ENCODE data around the gene MED28.

Gene MED28

GRCh38 chr4:17618926-17619325 lies 4.5 kb downstream of the MED28 start:
- H2BK120ac ChIP-seq (ENCODE audit: low read depth, low read length), result no peak overlapping the region
- H3K4me1 ChIP-seq (ENCODE audit: control insufficient read depth, insufficient read depth, low read depth, low read length), result peaks cover 17% of the 10 kb centered on the region
- peak overlapping the region in 1 of 2 experiments; percentile 36 for H3K4me3 ChIP-seq (ENCODE audit: insufficient read depth in 1 of 2, low read depth in 1 of 2, low read length in 2 of 2)
- H3K14ac ChIP-seq (ENCODE audit: low read length in 2 of 2), result no peak overlapping the region
- no peaks in the 10 kb centered on the region for H3K9me3 ChIP-seq (ENCODE audit: control insufficient read depth, low read length)
- H3K36me3 ChIP-seq (ENCODE audit: control insufficient read depth in 1 of 2, insufficient read depth in 2 of 2, low read depth in 1 of 2, low read length in 2 of 2), result peaks cover 33 to 70% of the 10 kb centered on the region in 2 experiments
- no peak overlapping the region for H3K4ac ChIP-seq (ENCODE audit: low read depth in 1 of 2, low read length in 2 of 2)
- WGBS, result 0% methylated on average over 1 of the region's 1 CpG
- no peak overlapping the region for H4K8ac ChIP-seq (ENCODE audit: low read length)
- H3K4me2 ChIP-seq (ENCODE audit: low read length, poor library complexity, severe bottlenecking), result no peak overlapping the region
- no peak overlapping the region for H2BK15ac ChIP-seq (ENCODE audit: low read depth, poor library complexity, severe bottlenecking)
- H3K9ac ChIP-seq (ENCODE audit: low read length), result peak overlapping the region; percentile 71
- DNase-seq, result no peak
- no peak overlapping the region for H3K18ac ChIP-seq (ENCODE audit: low read depth in 1 of 2, low read length in 2 of 2)
- H3K23ac ChIP-seq (ENCODE audit: low read length in 2 of 2), result no peak overlapping the region
- H2BK12ac ChIP-seq (ENCODE audit: low read length in 2 of 2), result no peak overlapping the region
- no peak overlapping the region for H3K27ac ChIP-seq (ENCODE audit: low read length, poor library complexity, severe bottlenecking)
- no peak overlapping the region for H2BK5ac ChIP-seq (ENCODE audit: low read depth, low read length, poor library complexity, severe bottlenecking)
- H2AFZ ChIP-seq (ENCODE audit: low read depth, low read length), result no peak overlapping the region
- no peak overlapping the region for H4K91ac ChIP-seq (ENCODE audit: low read length)
- no peak overlapping the region for H2AK5ac ChIP-seq (ENCODE audit: low read length, severe bottlenecking)
- H3K27me3 ChIP-seq (ENCODE audit: control insufficient read depth in 1 of 2, insufficient read depth in 1 of 2, low read length in 2 of 2), result no peaks in the 10 kb centered on the region
- H3K79me1 ChIP-seq (replicated peaks; ENCODE audit: low read length, poor library complexity, severe bottlenecking), result peaks cover 13% of the 10 kb centered on the region

- H3K18ac ChIP-seq (ENCODE audit: low read depth in 1 of 2, low read length in 2 of 2), result no peak overlapping the region
- H2BK5ac ChIP-seq (ENCODE audit: low read depth, low read length, poor library complexity, severe bottlenecking), result no peak overlapping the region
- H4K8ac ChIP-seq (ENCODE audit: low read length), result no peak overlapping the region
- no peak overlapping the region for H2AFZ ChIP-seq (ENCODE audit: low read depth, low read length)
- peaks cover 15% of the 10 kb centered on the region for H3K79me1 ChIP-seq (replicated peaks; ENCODE audit: low read length, poor library complexity, severe bottlenecking)
- H2AK5ac ChIP-seq (ENCODE audit: low read length, severe bottlenecking), result no peak overlapping the region
- H3K23ac ChIP-seq (ENCODE audit: low read length in 2 of 2), result peak overlapping the region in 1 of 2 experiments; percentile 93
- no peak overlapping the region for H2BK12ac ChIP-seq (ENCODE audit: low read length in 2 of 2)
- H3K27me3 ChIP-seq (ENCODE audit: control insufficient read depth in 1 of 2, insufficient read depth in 1 of 2, low read length in 2 of 2), result no peaks in the 10 kb centered on the region
- peak overlapping the region in 1 of 2 experiments; percentile 36 for H3K4me3 ChIP-seq (ENCODE audit: insufficient read depth in 1 of 2, low read depth in 1 of 2, low read length in 2 of 2)
- H3K4me2 ChIP-seq (ENCODE audit: low read length, poor library complexity, severe bottlenecking), result no peak overlapping the region
- peak; percentile 12 for DNase-seq
- peaks cover 17% of the 10 kb centered on the region for H3K4me1 ChIP-seq (ENCODE audit: control insufficient read depth, insufficient read depth, low read depth, low read length)
- no peak overlapping the region for H3K4ac ChIP-seq (ENCODE audit: low read depth in 1 of 2, low read length in 2 of 2)
- peak overlapping the region; percentile 71 for H3K9ac ChIP-seq (ENCODE audit: low read length)
- no peak overlapping the region for H2BK120ac ChIP-seq (ENCODE audit: low read depth, low read length)
- no peak overlapping the region for H3K27ac ChIP-seq (ENCODE audit: low read length, poor library complexity, severe bottlenecking)
- no peak overlapping the region for H3K14ac ChIP-seq (ENCODE audit: low read length in 2 of 2)
- 91% methylated on average over 5 of the region's 7 CpGs for WGBS
- no peak overlapping the region for H2BK15ac ChIP-seq (ENCODE audit: low read depth, poor library complexity, severe bottlenecking)
- no peaks in the 10 kb centered on the region for H3K9me3 ChIP-seq (ENCODE audit: control insufficient read depth, low read length)
- H3K36me3 ChIP-seq (ENCODE audit: control insufficient read depth in 1 of 2, insufficient read depth in 2 of 2, low read depth in 1 of 2, low read length in 2 of 2), result peaks cover 33 to 76% of the 10 kb centered on the region in 2 experiments
- no peak overlapping the region for H4K91ac ChIP-seq (ENCODE audit: low read length)
Measured at GRCh38 chr4:17619416-17620105, 5.1 kb downstream of the MED28 start.

GRCh38 chr4:17623451-17624001 lies 9.1 kb downstream of the MED28 start:
- WGBS, result 94% methylated on average over 6 of the region's 7 CpGs
- H3K4ac ChIP-seq (ENCODE audit: low read depth in 1 of 2, low read length in 2 of 2), result no peak overlapping the region
- peaks cover 5% of the 10 kb centered on the region for H3K4me1 ChIP-seq (ENCODE audit: control insufficient read depth, insufficient read depth, low read depth, low read length)
- no peak overlapping the region for H2BK12ac ChIP-seq (ENCODE audit: low read length in 2 of 2)
- no peak overlapping the region for H3K23ac ChIP-seq (ENCODE audit: low read length in 2 of 2)
- H3K4me2 ChIP-seq (ENCODE audit: low read length, poor library complexity, severe bottlenecking), result no peak overlapping the region
- peaks cover 51 to 92% of the 10 kb centered on the region in 2 experiments for H3K36me3 ChIP-seq (ENCODE audit: control insufficient read depth in 1 of 2, insufficient read depth in 2 of 2, low read depth in 1 of 2, low read length in 2 of 2)
- no peak overlapping the region for H2BK15ac ChIP-seq (ENCODE audit: low read depth, poor library complexity, severe bottlenecking)
- no peak overlapping the region for H3K14ac ChIP-seq (ENCODE audit: low read length in 2 of 2)
- H3K9ac ChIP-seq (ENCODE audit: low read length), result no peak overlapping the region
- H2AK5ac ChIP-seq (ENCODE audit: low read length, severe bottlenecking), result no peak overlapping the region
- no peak overlapping the region for H4K8ac ChIP-seq (ENCODE audit: low read length)
- H3K18ac ChIP-seq (ENCODE audit: low read depth in 1 of 2, low read length in 2 of 2), result no peak overlapping the region
- no peak overlapping the region for H3K4me3 ChIP-seq (ENCODE audit: insufficient read depth in 1 of 2, low read depth in 1 of 2, low read length in 2 of 2)
- H3K79me1 ChIP-seq (replicated peaks; ENCODE audit: low read length, poor library complexity, severe bottlenecking), result peaks cover 33% of the 10 kb centered on the region
- no peak overlapping the region for H4K91ac ChIP-seq (ENCODE audit: low read length)
- no peak overlapping the region for H3K27ac ChIP-seq (ENCODE audit: low read length, poor library complexity, severe bottlenecking)
- H2BK5ac ChIP-seq (ENCODE audit: low read depth, low read length, poor library complexity, severe bottlenecking), result no peak overlapping the region
- no peak for DNase-seq
- no peaks in the 10 kb centered on the region for H3K9me3 ChIP-seq (ENCODE audit: control insufficient read depth, low read length)
- H3K27me3 ChIP-seq (ENCODE audit: control insufficient read depth in 1 of 2, insufficient read depth in 1 of 2, low read length in 2 of 2), result no peaks in the 10 kb centered on the region
- H2AFZ ChIP-seq (ENCODE audit: low read depth, low read length), result no peak overlapping the region
- no peak overlapping the region for H2BK120ac ChIP-seq (ENCODE audit: low read depth, low read length)

GRCh38 chr4:17624821-17625220 lies 10.4 kb downstream of the MED28 start:
- Histone ChIP-seq H3K9ac (ENCODE audit: low read length) (no peak overlapping the region), H3K27me3 (ENCODE audit: control insufficient read depth in 1 of 2, insufficient read depth in 1 of 2, low read length in 2 of 2) (no peaks in the 10 kb centered on the region), H3K4me2 (ENCODE audit: low read length, poor library complexity, severe bottlenecking) (no peak overlapping the region), H4K91ac (ENCODE audit: low read length) (no peak overlapping the region), H3K27ac (ENCODE audit: low read length, poor library complexity, severe bottlenecking) (no peak overlapping the region), H3K79me1 (replicated peaks; ENCODE audit: low read length, poor library complexity, severe bottlenecking) (peaks cover 38% of the 10 kb centered on the region), H3K23ac (ENCODE audit: low read length in 2 of 2) (no peak overlapping the region), H3K14ac (ENCODE audit: low read length in 2 of 2) (no peak overlapping the region), H2BK12ac (ENCODE audit: low read length in 2 of 2) (no peak overlapping the region), H2BK5ac (ENCODE audit: low read depth, low read length, poor library complexity, severe bottlenecking) (no peak overlapping the region), H3K36me3 (ENCODE audit: control insufficient read depth in 1 of 2, insufficient read depth in 2 of 2, low read depth in 1 of 2, low read length in 2 of 2) (peaks cover 58 to 97% of the 10 kb centered on the region in 2 experiments), H2AFZ (ENCODE audit: low read depth, low read length) (no peak overlapping the region), H3K18ac (ENCODE audit: low read depth in 1 of 2, low read length in 2 of 2) (no peak overlapping the region), H3K4me3 (ENCODE audit: insufficient read depth in 1 of 2, low read depth in 1 of 2, low read length in 2 of 2) (no peak overlapping the region), H2BK15ac (ENCODE audit: low read depth, poor library complexity, severe bottlenecking) (no peak overlapping the region), H2AK5ac (ENCODE audit: low read length, severe bottlenecking) (no peak overlapping the region), H2BK120ac (ENCODE audit: low read depth, low read length) (no peak overlapping the region), H4K8ac (ENCODE audit: low read length) (no peak overlapping the region), H3K4me1 (ENCODE audit: control insufficient read depth, insufficient read depth, low read depth, low read length) (no peaks in the 10 kb centered on the region), H3K4ac (ENCODE audit: low read depth in 1 of 2, low read length in 2 of 2) (no peak overlapping the region), H3K9me3 (ENCODE audit: control insufficient read depth, low read length) (no peaks in the 10 kb centered on the region)
- 100% methylated on average over 1 of the region's 2 CpGs for WGBS
- no peak for DNase-seq
